NT2/D1 (cell line): ENCODE results near the gene TCERG1L.

Source experiments
- SUZ12 ChIP-seq: IDR thresholded peaks from 2 replicates; pipeline ENCODE4 v1.6.1; 2011; ENCODE audit not compliant: insufficient read length, insufficient read depth; ENCODE audit errors: extremely low read depth
- YY1 ChIP-seq: IDR thresholded peaks from 2 replicates; pipeline ENCODE4 v1.6.1; 2011; ENCODE audit not compliant: insufficient read length, insufficient read depth
- ZNF274 ChIP-seq: IDR thresholded peaks from 2 replicates; pipeline ENCODE4 v1.6.1; 2011; ENCODE audit warnings: mild to moderate bottlenecking, low read depth, low read length

- TF ChIP-seq YY1 = no peak
- TF ChIP-seq ZNF274 = no peak
- TF ChIP-seq SUZ12 = no peak
Measured at GRCh38 chr10:131102147-131102546, 209.4 kb downstream of the TCERG1L start.
